ENCODE results near the gene ARHGAP21. TPM values are rescaled to one million over a fixed set of nuclear protein-coding genes. Genes with fewer than 3 reads are reported as not detected.
A peak's percentile ranks its signal among the peaks of the same experiment; 100 is the strongest.

The ARHGAP21 gene
- total RNA-seq (2011; cell fraction: chromatin; rRNA removed; ENCODE audit: low replicate concordance): 222 and 366 TPM in 2 replicates
- 80.7 and 94.1 TPM in 2 replicates for total RNA-seq (2011; cell fraction: nucleolus; rRNA removed)
- 125 and 182 TPM in 2 replicates for total RNA-seq (2011; cell fraction: nucleoplasm; rRNA removed)
- 38.7 and 43.1 TPM in 2 replicates for total RNA-seq (2014; rRNA removed)
- total RNA-seq (2014; rRNA removed; fragmentation: Illumina TruSeq; extraction: Trizol): 61.8 and 84.8 TPM in 2 replicates
- total RNA-seq (2015; rRNA removed; fragmentation: Illumina TruSeq; extraction: Trizol): 72.2 and 75.0 TPM in 2 replicates
- total RNA-seq (2021): 57.7 and 60.8 TPM in 2 replicates
- 86.1 and 145 TPM in 2 replicates for polyA plus RNA-seq (2011; rRNA removed)
- 35.6 and 41.6 TPM in 2 replicates for polyA plus RNA-seq (2011; cell fraction: cytosol; rRNA removed)
- 214 and 250 TPM in 2 replicates for polyA plus RNA-seq (2011; cell fraction: nucleus; rRNA removed)
- 32.3 and 36.3 TPM in 2 replicates for polyA plus RNA-seq (2012)
- 65.7 and 72.2 TPM in 2 replicates for polyA plus RNA-seq (2014; fragmentation: Illumina TruSeq; extraction: Trizol)
- 10 to 100 TPM; 13.6 to 15.5 TPM for polyA plus RNA-seq (2014; fragmentation: Nextera tagmentation; extraction: Ambion mirVana)
- polyA plus RNA-seq (2014; rRNA removed): 40.3 and 43.6 TPM in 2 replicates
- 150 and 239 TPM in 2 replicates for polyA minus RNA-seq (2011; rRNA and poly(A)+ RNA removed)
- polyA minus RNA-seq (2011; cell fraction: cytosol; rRNA and poly(A)+ RNA removed): 36.3 and 108 TPM in 2 replicates
- 146 and 167 TPM in 2 replicates for polyA minus RNA-seq (2011; cell fraction: nucleus; rRNA and poly(A)+ RNA removed)
- Bru-seq, nascent RNA: percentile 87 among the genes with signal in this experiment
- BruChase-seq, experiment 1, labeled RNA remaining after a 2-hour chase: percentile 86 among the genes with signal in this experiment
- percentile 86 among the genes with signal in this experiment for BruChase-seq, experiment 2, labeled RNA remaining after a 6-hour chase
- long read RNA-seq, experiment 1, partial matches to known transcripts: 25 of 48 reads
- long read RNA-seq, experiment 1, other reads (novel, unspliced or antisense): 23 of 48 reads
- long read RNA-seq, experiment 2, partial matches to known transcripts: 5 of 24 reads
- long read RNA-seq, experiment 2, other reads (novel, unspliced or antisense): 19 of 24 reads
- long read RNA-seq, experiment 3, partial matches to known transcripts: 2 of 4 reads
- long read RNA-seq, experiment 3, other reads (novel, unspliced or antisense): 2 of 4 reads

- Histone ChIP-seq H3K27me3 (ENCODE audit: control insufficient read depth in 2 of 2, insufficient read depth in 2 of 2, low read length in 2 of 2) (no peaks in the 10 kb centered on the region), H3K4me2 (ENCODE audit: insufficient read depth, low read length) (peak within 1 kb of the TSS; percentile 93), H4K20me1 (replicated peaks; ENCODE audit: control insufficient read depth, insufficient read depth, low read length) (peaks cover 7% of the 10 kb centered on the region; the same call in 1 of the 2 replicates), H3K9me1 (ENCODE audit: control insufficient read depth, insufficient read depth, low read length) (no peaks in the 10 kb centered on the region), H3K79me2 (ENCODE audit: control insufficient read depth, insufficient read depth, low read length) (peaks cover 42% of the 10 kb centered on the region), H3K4me3 (peak within 1 kb of the TSS; percentile 81), H3K36me3 (ENCODE audit: control insufficient read depth, insufficient read depth, low read length) (peaks cover 17% of the 10 kb centered on the region), H3K9me3 (replicated peaks; ENCODE audit: control insufficient read depth, insufficient read depth, low read depth, low read length) (no peaks in the 10 kb centered on the region), H3K9ac (ENCODE audit: insufficient read depth in 1 of 2, low read depth in 2 of 2, low read length in 2 of 2) (peak within 1 kb of the TSS; percentile 86 to 96), H2AFZ (ENCODE audit: low read depth, low read length) (peak within 1 kb of the TSS; percentile 95), H3K4me1 (replicated peaks in 1 of 2; ENCODE audit: control insufficient read depth in 2 of 2, insufficient read depth in 2 of 2, low read length in 2 of 2) (peaks cover 8 to 22% of the 10 kb centered on the region in 2 experiments; a peak in 4 of 5 replicates), H3K27ac (ENCODE audit: extremely low read depth, low read depth, low read length) (peak within 1 kb of the TSS; percentile 92)
- no peak for FAIRE-seq
- ChIA-PET POLR2A (interaction anchor here (0.5 to 1.0 kb wide), 4 partner anchors 8 to 217 kb away, joined by 3 to 5 read pairs (median 3); no protein-coding TSS in a partner anchor), CTCF (ENCODE audit: low intra/inter-chr PET ratio) (interaction anchor here (0.6 kb wide), 1 partner anchor 220 kb away, joined by 3 read pairs; no protein-coding TSS in a partner anchor)
- WGBS (ENCODE audit: insufficient coverage, low coverage, missing lambda C conversion rate): under 1% methylated on average over 10 of the region's 46 CpGs
- no TSS peak for BruUV-seq (replicated peaks)
- intact Hi-C loops (cut with micrococcal nuclease) (loop anchor here (5.0 to 10.0 kb wide), 2 partner anchors 198 to 291 kb away; partner anchors contain the start of genes ENKUR and THNSL1), in situ Hi-C loops (cut with MboI) (no loop called here)
- peak; percentile 40 for ATAC-seq
- DNase-seq (ENCODE audit: extremely low read depth in 1 of 4, low spot score in 3 of 4): peak; percentile 68 to 81 (median 75)
- TF ChIP-seq ZNF740 (CRISPR knock-in tag; IDR thresholded peaks at IDR 0.05) (no peak), ZNF740 (tag; IDR thresholded peaks at IDR 0.05) (0 out of 4 replicates have a peak, but pooled peaks of 1 of the 2 experiments have one; percentile 17), TAF7 (tag; IDR thresholded peaks at IDR 0.05) (0 out of 2 replicates have a peak, but pooled peaks have one; percentile 5), ZBTB1 (CRISPR knock-in tag; IDR thresholded peaks at IDR 0.05; ENCODE audit: borderline replicate concordance, low read depth) (no peak), KAT7 (CRISPR knock-in tag; IDR thresholded peaks at IDR 0.05; ENCODE audit: borderline replicate concordance) (0 out of 2 replicates have a peak, but pooled peaks have one; percentile 12), NKRF (IDR thresholded peaks at IDR 0.05; ENCODE audit: borderline replicate concordance) (peak; percentile 54; the same call in 1 of the 2 replicates), ZBTB7A (IDR thresholded peaks at IDR 0.05; ENCODE audit: borderline replicate concordance, control insufficient read depth, low read depth, low read length) (peak; percentile 67; the same call in 1 of the 2 replicates), ETV6 (IDR thresholded peaks at IDR 0.05; ENCODE audit: borderline replicate concordance in 1 of 2, low read depth in 2 of 2, low read length in 1 of 2) (peak in 1 of 2 experiments; percentile 17; a peak in 1 of 4 replicates), ETV6 (CRISPR knock-in tag; IDR thresholded peaks at IDR 0.05; ENCODE audit: borderline replicate concordance) (no peak), HNRNPUL1 (IDR thresholded peaks at IDR 0.05; ENCODE audit: low read length) (no peak), ZNF561 (CRISPR knock-in tag; conservative IDR thresholded peaks at IDR 0.05) (no peak), CHD1 (IDR thresholded peaks at IDR 0.05; ENCODE audit: low read length) (peak; percentile 48), ZC3H4 (CRISPR knock-in tag; IDR thresholded peaks at IDR 0.05; ENCODE audit: borderline replicate concordance) (no peak; the same call in 1 of the 2 replicates)
These were observed at the start of gene ARHGAP21 for GRCh38 chr10:24723788-24724380. Gene ARHGAP21, minus strand, starts transcription at chr10:24723887. Its CDS starts 1,988 bp downstream, at chr10:24721899.
